OCI-LY3 (cell line): Measurements from ENCODE around the gene NDST1.
"Not testable (repeated sequence)": the region's sequence is repeated elsewhere in the genome, so short reads cannot be mapped to it uniquely, and the experiment has no call there.

Experiments
- H2AFZ ChIP-seq: fragments of 200-600, 300-600 bp; shearing (Covaris generic); 2 replicates; pipeline ENCODE4 v1.6.0; 2014; ENCODE audit warnings: antibody characterized with exemption, low read depth, low read length
- H3K27ac ChIP-seq: fragments of 200-600, 300-600 bp; sonication (generic); 2 replicates; pipeline ENCODE4 v1.5.1; 2014; ENCODE audit warnings: mild to moderate bottlenecking, low read length, moderate library complexity, mixed read lengths
- H3K27me3 ChIP-seq: fragments of 200-600, 300-600 bp; sonication (generic); 2 replicates; pipeline ENCODE4 v1.6.1; 2014; ENCODE audit warnings: low read depth, low read length, mixed read lengths
- H3K36me3 ChIP-seq: fragments of 200-600, 300-600 bp; sonication (generic); replicated peaks from 2 replicates; pipeline ENCODE3; 2014; ENCODE audit warnings: low read depth, low read length, mixed read lengths
- H3K4me1 ChIP-seq: fragments of 300-600, 200-600 bp; sonication (generic); 2 replicates; pipeline ENCODE4 v1.6.1; 2014; ENCODE audit warnings: low read length, mixed read lengths
- H3K4me2 ChIP-seq: fragments of 200-600, 300-600 bp; sonication (generic); 2 replicates; pipeline ENCODE4 v1.6.1; 2014; ENCODE audit warnings: low read length, mixed read lengths
- H3K4me3 ChIP-seq: fragments of 300-600, 200-600 bp; sonication (generic); 2 replicates; pipeline ENCODE4 v1.5.1; 2014; ENCODE audit warnings: antibody characterized with exemption, mild to moderate bottlenecking, low read length, moderate library complexity
- H3K79me2 ChIP-seq: fragments of 300-600, 200-600 bp; shearing (Covaris generic); 2 replicates; pipeline ENCODE4 v1.6.1; 2014; ENCODE audit warnings: mild to moderate bottlenecking, low read length, mixed read lengths
- H3K9ac ChIP-seq: fragments of 300-600, 200-600 bp; shearing (Covaris generic); 2 replicates; pipeline ENCODE4 v1.6.0; 2014; ENCODE audit warnings: mild to moderate bottlenecking, low read length, moderate library complexity
- H3K9me3 ChIP-seq: fragments of 200-600, 300-600 bp; shearing (Covaris generic); 2 replicates; pipeline ENCODE4 v1.6.1; 2014; ENCODE audit warnings: low read length, mixed read lengths; ENCODE audit not compliant: insufficient read depth
- H4K20me1 ChIP-seq: fragments of 200-600, 300-600 bp; sonication (generic); 2 replicates; pipeline ENCODE4 v1.6.1; 2016; ENCODE audit warnings: low read length, mixed read lengths; ENCODE audit not compliant: insufficient read depth
- CTCF ChIP-seq: fragments of 200-600, 300-600 bp; sonication (generic); IDR thresholded peaks from 2 replicates; pipeline ENCODE4 v1.5.1; 2014; ENCODE audit warnings: antibody characterized with exemption, low read length, low read depth
- EZH2phosphoT487 ChIP-seq: fragments of 200-600 bp; shearing (Covaris generic); IDR thresholded peaks from 2 replicates; pipeline ENCODE4 v1.6.1; 2018; ENCODE audit warnings: antibody characterized with exemption, mixed run types, low read depth

The NDST1 gene

GRCh38 chr5:150473673-150474358 lies 34.1 kb upstream of the NDST1 start:
- H3K9ac ChIP-seq, result no peak overlapping the region
- no peaks in the 10 kb centered on the region for H3K9me3 ChIP-seq
- no peak overlapping the region for H3K4me2 ChIP-seq
- H3K4me3 ChIP-seq, result no peak overlapping the region
- TF ChIP-seq CTCF, result no peak
- no peak for TF ChIP-seq EZH2phosphoT487
- H3K27me3 ChIP-seq, result no peaks in the 10 kb centered on the region
- no peaks in the 10 kb centered on the region for H3K79me2 ChIP-seq
- no peak overlapping the region for H2AFZ ChIP-seq
- H3K36me3 ChIP-seq, result no peaks in the 10 kb centered on the region
- H3K4me1 ChIP-seq, result no peaks in the 10 kb centered on the region
- no peak overlapping the region for H3K27ac ChIP-seq
- H4K20me1 ChIP-seq, result no peaks in the 10 kb centered on the region

DNA sequence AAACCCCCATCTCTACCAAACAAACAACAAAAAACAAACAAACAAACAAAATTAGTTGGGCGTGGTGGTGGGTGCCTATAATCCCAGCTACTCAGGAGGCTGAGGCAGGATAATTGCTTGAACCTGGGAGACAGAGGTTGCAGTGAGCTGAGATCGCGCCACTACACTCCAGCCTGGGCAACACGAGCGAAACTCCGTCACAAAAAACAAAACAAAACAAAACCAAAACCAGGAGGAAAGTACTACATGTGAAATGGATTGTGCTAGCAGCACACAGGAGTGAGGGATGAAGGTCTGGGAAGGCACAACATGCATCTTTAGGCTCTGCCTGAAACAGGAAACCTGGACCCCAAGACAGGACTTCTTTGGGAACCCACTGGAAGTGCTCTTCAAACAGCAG lies 31.4 kb upstream of the NDST1 start:
- H3K9ac ChIP-seq, H4K20me1 ChIP-seq, H3K4me2 ChIP-seq, H3K27me3 ChIP-seq, H3K27ac ChIP-seq, H3K79me2 ChIP-seq, H3K4me1 ChIP-seq, H3K4me3 ChIP-seq, H3K9me3 ChIP-seq, H2AFZ ChIP-seq, H3K36me3 ChIP-seq: not testable (repeated sequence)

DNA sequence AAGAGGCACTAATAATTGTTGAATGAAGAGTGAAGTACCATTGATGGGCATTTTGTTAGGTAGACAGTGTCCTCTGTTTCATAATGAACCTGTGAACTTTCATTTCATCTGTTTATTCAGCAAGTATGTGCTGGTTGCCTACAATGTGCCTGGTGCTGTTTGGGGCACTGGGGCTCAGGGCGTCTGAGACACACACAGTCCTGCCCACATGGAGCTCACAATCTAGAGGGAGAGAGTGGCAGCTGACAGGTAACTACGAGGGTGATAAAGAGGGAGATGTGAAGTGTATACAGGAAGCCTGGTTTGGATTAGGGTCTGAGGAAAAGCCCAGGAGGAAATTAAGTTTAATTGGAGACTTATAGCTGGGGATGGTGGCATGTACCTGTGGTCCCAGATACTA lies 28.5 kb upstream of the NDST1 start:
- no peak overlapping the region for H2AFZ ChIP-seq
- no peaks in the 10 kb centered on the region for H4K20me1 ChIP-seq
- H3K4me3 ChIP-seq, result no peak overlapping the region
- no peaks in the 10 kb centered on the region for H3K79me2 ChIP-seq
- H3K27me3 ChIP-seq, result no peaks in the 10 kb centered on the region
- H3K36me3 ChIP-seq, result no peaks in the 10 kb centered on the region
- TF ChIP-seq EZH2phosphoT487 (no peak), CTCF (no peak)
- no peaks in the 10 kb centered on the region for H3K4me1 ChIP-seq
- H3K9ac ChIP-seq, result no peak overlapping the region
- no peak overlapping the region for H3K27ac ChIP-seq
- no peak overlapping the region for H3K4me2 ChIP-seq
- no peaks in the 10 kb centered on the region for H3K9me3 ChIP-seq

GRCh38 chr5:150481708-150481965 lies 26.3 kb upstream of the NDST1 start:
- no peak overlapping the region for H3K4me3 ChIP-seq
- no peak overlapping the region for H3K27ac ChIP-seq
- H3K79me2 ChIP-seq, result peaks cover 3% of the 10 kb centered on the region
- no peak overlapping the region for H2AFZ ChIP-seq
- H3K36me3 ChIP-seq, result no peaks in the 10 kb centered on the region
- H3K9ac ChIP-seq, result no peak overlapping the region
- H3K4me1 ChIP-seq, result peaks cover 3% of the 10 kb centered on the region; the same call in 1 of the 2 replicates
- no peaks in the 10 kb centered on the region for H4K20me1 ChIP-seq
- no peaks in the 10 kb centered on the region for H3K9me3 ChIP-seq
- TF ChIP-seq CTCF (no peak), EZH2phosphoT487 (no peak)
- H3K4me2 ChIP-seq, result no peak overlapping the region
- no peaks in the 10 kb centered on the region for H3K27me3 ChIP-seq

GRCh38 chr5:150481972-150482406 lies 25.9 kb upstream of the NDST1 start:
- no peak overlapping the region for H3K4me2 ChIP-seq
- peaks cover 4% of the 10 kb centered on the region for H3K4me1 ChIP-seq
- H3K27me3 ChIP-seq, result no peaks in the 10 kb centered on the region
- H3K9ac ChIP-seq, result no peak overlapping the region
- TF ChIP-seq CTCF (no peak), EZH2phosphoT487 (no peak)
- H3K79me2 ChIP-seq, result peaks cover 7% of the 10 kb centered on the region
- H2AFZ ChIP-seq, result no peak overlapping the region
- H3K27ac ChIP-seq, result no peak overlapping the region
- no peaks in the 10 kb centered on the region for H4K20me1 ChIP-seq
- no peak overlapping the region for H3K4me3 ChIP-seq
- no peaks in the 10 kb centered on the region for H3K36me3 ChIP-seq
- H3K9me3 ChIP-seq, result no peaks in the 10 kb centered on the region
